Spleen (tissue), 11 donors: ENCODE results near the gene EPAS1. TPM values are rescaled to one million over a fixed set of nuclear protein-coding genes. Genes with fewer than 3 reads are reported as not detected.
"Not testable (repeated sequence)": the region's sequence is repeated elsewhere in the genome, so short reads cannot be mapped to it uniquely, and the experiment has no call there.

Source experiments
- DNase-seq: peaks from one replicate; pipeline ENCODE4 v3.0.0-alpha.2; 2020
- H3K27ac ChIP-seq, 8 donors: fragments of 200-600 bp; sonication (generic) in 7 of 8; 1 replicate in 4 of 8; 2 replicates in 4 of 8; pipeline versions ENCODE4 v1.5.0 to v1.8.0; 2016 to 2021; ENCODE audit warnings: inconsistent platforms in 4 of 8, mild to moderate bottlenecking in 4 of 8, moderate library complexity in 1 of 8
- H3K27me3 ChIP-seq, 7 donors: fragments of 200-600 bp; sonication (generic) in 6 of 7; replicated peaks in 1 of 7; 1 replicate in 4 of 7; 2 replicates in 3 of 7; pipeline versions ENCODE4 v1.5.0 to v1.8.0; 2016 to 2021; ENCODE audit warnings: inconsistent platforms in 3 of 7, mild to moderate bottlenecking in 1 of 7
- H3K36me3 ChIP-seq, 6 donors: fragments of 200-600 bp; sonication (generic) in 5 of 6; 1 replicate in 4 of 6; 2 replicates in 2 of 6; pipeline versions ENCODE4 v1.5.0 to v1.8.0; 2016 to 2021; ENCODE audit warnings: inconsistent platforms in 2 of 6
- H3K4me1 ChIP-seq, 6 donors: fragments of 200-600 bp; sonication (generic) in 5 of 6; 1 replicate in 3 of 6; 2 replicates in 3 of 6; pipeline versions ENCODE4 v1.5.0 to v1.8.0; 2016 to 2021; ENCODE audit warnings: inconsistent platforms in 3 of 6
- H3K4me3 ChIP-seq, 8 donors: fragments of 200-600 bp; sonication (generic) in 7 of 8; 1 replicate in 4 of 8; 2 replicates in 4 of 8; pipeline versions ENCODE4 v1.5.0 to v1.8.0; 2016 to 2021; ENCODE audit warnings: inconsistent platforms in 4 of 8, mild to moderate bottlenecking in 4 of 8, moderate library complexity in 2 of 8
- H3K9me3 ChIP-seq, 8 donors: fragments of 200-600 bp; sonication (generic) in 7 of 8; 1 replicate in 4 of 8; 2 replicates in 4 of 8; pipeline versions ENCODE4 v1.5.0 to v1.8.0; 2016 to 2021; ENCODE audit warnings: inconsistent platforms in 4 of 8
- POLR2A ChIP-seq, 3 donors: fragments of 450-650 bp; IDR thresholded peaks; one replicate each; pipeline ENCODE4 v1.5.1; 2017; ENCODE audit warnings: antibody characterized with exemption in 3 of 3, mild to moderate bottlenecking in 1 of 3
- POLR2AphosphoS5 ChIP-seq, 3 donors: sonication (generic); formaldehyde crosslinking; IDR thresholded peaks; one replicate each; pipeline ENCODE4 v1.5.1; 2017; ENCODE audit warnings: antibody characterized with exemption in 3 of 3
- WGBS, 5 donors: extraction: QIAGEN DNeasy Blood & Tissue Kit in 3 of 5; methylation state at CpG; one replicate each; pipeline versions ENCODE4 v1.1.5 to v1.1.7; 2013 to 2018; 5-methylcytosine and 5-hydroxymethylcytosine counted together
- intact Hi-C: fragments of 100-400 bp; cut with DNase I; formaldehyde crosslinking; loops from one replicate; pipeline ENCODE4 v1.15.0; 2023; ENCODE audit warnings: low total_unique reads
- polyA plus RNA-seq, 3 donors: library from polyadenylated mRNA; stranded (reverse); fragments of 200-250 nt; gene quantifications; one replicate each; pipeline ENCODE4 v1.2.1, GENCODE V29; 2013
- total RNA-seq, 7 donors: library from RNA; depleted of rRNA in 3 of 7; stranded (reverse); fragments of >200 nt in 3 of 7; fragmentation: NEBNext Ultra II Directional in 4 of 7; extraction: Animal tissue kit (Norgen Biotek cat#: 25700) in 4 of 7; gene quantifications; one replicate each; pipeline versions ENCODE4 v1.1.0 to v1.2.1, GENCODE V29; 2016 to 2021
- TF ChIP-seq, protein P1 (sequence below), 11 experiments: fragments of 200-600 bp in 7 of 11; fragments of 450-650 bp in 4 of 11; sonication (generic) in 4 of 11; IDR thresholded peaks in 8 of 11; conservative IDR thresholded peaks in 3 of 11; 1 replicate in 7 of 11; 2 replicates in 4 of 11; pipeline versions ENCODE4 v1.4.0 to v1.8.0; 2016 to 2021; ENCODE audit warnings: antibody characterized with exemption in 11 of 11, inconsistent platforms in 4 of 11, mild to moderate bottlenecking in 1 of 11
- donor health status: healthy with polysubstance abuse.
- donor health status: DM: no; HTN: no; CAD: no; lungs with moderate emphysema.
- donor health status: DM: no; HTN: no; CAD: no.
- donor health status: Bipolar disorder and iron deficiency.
- donor health status: healthy.
- donor health status: DM: no; HTN: no; CAD: no.
- donor health status: DM: yes; HTN: yes; CAD: no.

The EPAS1 gene
- total and polyA plus RNA-seq, 10 donors, result 30.5 to 330 (median 213) TPM

DNA sequence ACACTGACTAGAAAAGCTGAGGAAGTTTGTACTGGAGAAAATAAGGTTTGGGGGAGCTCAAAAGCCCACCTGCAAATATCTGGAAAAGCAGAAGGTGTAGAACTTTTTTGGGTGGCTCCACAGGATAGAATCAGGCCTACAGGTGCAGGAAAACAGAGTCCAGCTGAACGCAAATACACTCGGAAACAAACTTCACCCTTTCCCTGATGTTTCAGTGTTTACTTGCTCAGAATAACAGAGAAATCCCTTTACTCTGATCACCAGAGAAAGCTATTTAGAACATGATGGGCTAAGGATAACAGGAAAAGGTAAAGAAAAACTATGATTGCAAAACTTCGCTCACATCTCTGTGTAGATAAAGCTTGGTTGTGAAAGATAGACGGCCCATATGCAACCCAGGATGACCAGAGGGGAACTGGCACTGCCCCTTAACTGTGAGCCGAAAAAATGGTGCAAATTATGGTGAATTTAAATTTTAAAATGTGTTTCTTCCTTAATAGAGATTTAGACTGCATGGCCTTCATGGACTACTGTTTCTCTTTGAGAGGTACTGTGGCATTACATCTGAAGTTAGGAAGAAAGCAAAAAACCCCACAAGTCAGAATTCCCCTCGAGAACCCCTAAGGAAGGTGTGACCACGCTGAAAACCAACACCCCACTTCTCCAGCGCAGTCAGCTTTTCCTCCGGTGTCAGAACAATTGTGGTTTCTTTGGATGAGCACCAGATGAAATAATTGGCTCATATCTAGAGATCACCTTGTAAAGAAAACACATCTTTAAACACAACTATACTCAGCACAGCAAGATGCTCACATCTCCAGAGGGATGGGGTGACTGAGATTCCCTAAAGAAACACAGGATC is 97.7 kb downstream of the EPAS1 start:
- Histone ChIP-seq H3K27me3 (no peaks in the 10 kb centered on the region), H3K9me3 (no peaks in the 10 kb centered on the region), H3K4me3 (no peak overlapping the region), H3K36me3 (no peaks in the 10 kb centered on the region), H3K4me1 (peaks cover 0 to 6% (median 0%) of the 10 kb centered on the region in 6 donors), H3K27ac (peak overlapping the region in 1 of 8 donors; percentile 39)
- DNase-seq, result no peak
- TF ChIP-seq, protein P1, sequence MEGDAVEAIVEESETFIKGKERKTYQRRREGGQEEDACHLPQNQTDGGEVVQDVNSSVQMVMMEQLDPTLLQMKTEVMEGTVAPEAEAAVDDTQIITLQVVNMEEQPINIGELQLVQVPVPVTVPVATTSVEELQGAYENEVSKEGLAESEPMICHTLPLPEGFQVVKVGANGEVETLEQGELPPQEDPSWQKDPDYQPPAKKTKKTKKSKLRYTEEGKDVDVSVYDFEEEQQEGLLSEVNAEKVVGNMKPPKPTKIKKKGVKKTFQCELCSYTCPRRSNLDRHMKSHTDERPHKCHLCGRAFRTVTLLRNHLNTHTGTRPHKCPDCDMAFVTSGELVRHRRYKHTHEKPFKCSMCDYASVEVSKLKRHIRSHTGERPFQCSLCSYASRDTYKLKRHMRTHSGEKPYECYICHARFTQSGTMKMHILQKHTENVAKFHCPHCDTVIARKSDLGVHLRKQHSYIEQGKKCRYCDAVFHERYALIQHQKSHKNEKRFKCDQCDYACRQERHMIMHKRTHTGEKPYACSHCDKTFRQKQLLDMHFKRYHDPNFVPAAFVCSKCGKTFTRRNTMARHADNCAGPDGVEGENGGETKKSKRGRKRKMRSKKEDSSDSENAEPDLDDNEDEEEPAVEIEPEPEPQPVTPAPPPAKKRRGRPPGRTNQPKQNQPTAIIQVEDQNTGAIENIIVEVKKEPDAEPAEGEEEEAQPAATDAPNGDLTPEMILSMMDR (IDR thresholded peaks at IDR 0.05 in 8 of 11, conservative IDR thresholded peaks at IDR 0.05 in 3 of 11), result no peak
- TF ChIP-seq POLR2A (IDR thresholded peaks at IDR 0.05) (no peak), POLR2AphosphoS5 (IDR thresholded peaks at IDR 0.05) (no peak)
- intact Hi-C loops, result no loop called here
- 37 to 66% (median 51%) methylated on average over 9 of the region's 9 CpGs for WGBS, 5 donors

DNA sequence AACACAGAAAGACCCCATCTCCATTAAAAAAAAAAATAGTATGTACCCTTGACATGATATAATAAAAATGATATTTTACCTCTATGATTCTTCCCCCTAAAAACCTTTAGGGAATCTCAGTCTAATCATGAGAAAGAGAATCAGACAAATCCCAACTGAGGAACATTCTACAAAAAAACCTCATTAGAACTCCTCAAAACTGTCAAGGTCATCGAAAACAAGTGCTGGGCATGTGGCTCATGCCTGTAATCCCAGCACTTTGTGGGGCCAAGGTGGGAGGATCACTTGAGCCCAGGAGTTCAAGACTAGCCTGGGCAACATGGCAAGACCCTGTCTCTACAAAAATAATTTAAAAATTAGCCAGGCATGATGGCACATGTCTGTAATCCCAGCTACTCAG is 98.5 kb downstream of the EPAS1 start:
- H3K27me3 ChIP-seq, H3K4me3 ChIP-seq, intact Hi-C loops, DNase-seq, H3K27ac ChIP-seq, H3K9me3 ChIP-seq, H3K4me1 ChIP-seq, H3K36me3 ChIP-seq: not testable (repeated sequence)
- WGBS, 5 donors, result 68 to 96% (median 90%) methylated on average over 1 of the region's 1 CpG

DNA sequence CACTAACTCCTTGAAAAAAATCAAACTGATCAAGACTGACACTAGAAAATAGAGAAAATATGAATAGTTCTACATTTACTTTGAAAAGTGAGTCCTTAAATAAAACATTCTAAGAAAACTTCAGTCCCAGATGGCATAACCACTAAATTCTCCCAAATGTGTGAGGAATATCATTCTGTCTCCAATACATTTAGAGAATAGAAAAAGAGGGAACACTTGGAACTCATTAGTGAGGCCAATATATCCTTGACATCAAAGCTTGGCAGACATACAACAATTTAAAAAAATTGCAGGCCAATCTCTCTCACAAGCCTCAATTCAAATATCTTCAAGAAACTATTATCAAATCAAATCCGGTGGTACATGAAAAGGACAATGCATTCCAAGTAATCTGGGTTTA is 102.8 kb downstream of the EPAS1 start:
- H3K27me3 ChIP-seq, result no peaks in the 10 kb centered on the region
- DNase-seq, result no peak
- no peaks in the 10 kb centered on the region for H3K9me3 ChIP-seq
- H3K4me3 ChIP-seq, result no peak overlapping the region
- TF ChIP-seq POLR2AphosphoS5 (IDR thresholded peaks at IDR 0.05), result no peak
- TF ChIP-seq, protein P1 (IDR thresholded peaks at IDR 0.05 in 8 of 11, conservative IDR thresholded peaks at IDR 0.05 in 3 of 11), result no peak
- no peak for TF ChIP-seq POLR2A (IDR thresholded peaks at IDR 0.05)
- 75 to 81% (median 77%) methylated on average over 1 of the region's 1 CpG for WGBS, 5 donors
- intact Hi-C loops, result no loop called here
- no peak overlapping the region for H3K27ac ChIP-seq
- peaks cover 0 to 3% (median 0%) of the 10 kb centered on the region in 6 donors for H3K4me1 ChIP-seq
- no peaks in the 10 kb centered on the region for H3K36me3 ChIP-seq

DNA sequence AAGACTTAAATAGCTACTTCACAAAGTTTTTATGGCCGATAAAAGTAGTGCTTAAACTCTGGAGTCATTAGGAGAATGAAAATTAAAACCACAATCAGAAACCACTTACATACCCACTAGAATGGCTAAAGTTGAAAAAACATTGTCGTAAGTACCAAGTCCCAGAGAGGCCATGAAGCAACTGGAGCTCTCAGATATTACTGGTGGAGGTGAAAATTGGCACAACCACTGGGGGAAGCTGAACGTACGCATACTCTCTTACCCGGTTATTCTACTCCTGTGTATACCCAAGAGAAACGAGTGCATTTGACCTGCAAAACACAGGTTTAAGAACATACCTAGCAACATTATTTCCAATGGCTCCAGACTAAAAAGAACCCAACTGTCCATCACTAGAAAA is 105.7 kb downstream of the EPAS1 start:
- H3K4me1 ChIP-seq, result no peaks in the 10 kb centered on the region

More for the DNA sequence above, 105.7 kb downstream of the EPAS1 start:
- intact Hi-C loops, result no loop called here
- Histone ChIP-seq H3K27ac (no peak overlapping the region), H3K36me3 (no peaks in the 10 kb centered on the region), H3K27me3 (no peaks in the 10 kb centered on the region), H3K9me3 (no peaks in the 10 kb centered on the region), H3K4me3 (no peak overlapping the region)
- TF ChIP-seq POLR2AphosphoS5 (IDR thresholded peaks at IDR 0.05) (no peak), POLR2A (IDR thresholded peaks at IDR 0.05) (no peak)
- TF ChIP-seq, protein P1 (IDR thresholded peaks at IDR 0.05 in 8 of 11, conservative IDR thresholded peaks at IDR 0.05 in 3 of 11), result no peak
- 86 to 95% (median 92%) methylated on average over 6 of the region's 6 CpGs for WGBS, 5 donors
- no peak for DNase-seq
